Heart left ventricle (tissue), 16 donors: Measurements from ENCODE around the gene LRP10. TPM values are rescaled to one million over a fixed set of nuclear protein-coding genes. Genes with fewer than 3 reads are reported as not detected.

Experiments
- ATAC-seq, 4 donors: fragments of 200-7000 bp; cut with Tn5 transposase; one replicate each; pipeline ENCODE4 v1.9.1; 2020 to 2022; ENCODE audit warnings: moderate library complexity in 4 of 4, mild to moderate bottlenecking in 3 of 4, moderate number of reproducible peaks in 1 of 4
- DNase-seq, 5 donors: peaks; one replicate each; pipeline ENCODE4 v3.0.0-alpha.2; 2020
- H3K27ac ChIP-seq, 12 donors: fragments of 200-600 bp; sonication (generic) in 4 of 12; one replicate each; pipeline versions ENCODE4 v1.5.0 to v1.8.0; 2016 to 2022; ENCODE audit warnings: mild to moderate bottlenecking in 2 of 12
- H3K27me3 ChIP-seq, 9 donors: fragments of 200-600 bp; sonication (generic) in 2 of 9; one replicate each; pipeline versions ENCODE4 v1.5.1 to v1.8.0; 2016 to 2022; ENCODE audit warnings: mild to moderate bottlenecking in 3 of 9
- H3K36me3 ChIP-seq, 9 donors: fragments of 200-600 bp; sonication (generic) in 2 of 9; one replicate each; pipeline versions ENCODE4 v1.5.0 to v1.8.0; 2018 to 2022; ENCODE audit warnings: mild to moderate bottlenecking in 2 of 9
- H3K4me1 ChIP-seq, 12 donors: fragments of 200-600 bp; sonication (generic) in 4 of 12; one replicate each; pipeline versions ENCODE4 v1.5.0 to v1.8.0; 2016 to 2022; ENCODE audit warnings: mild to moderate bottlenecking in 3 of 12
- H3K4me3 ChIP-seq, 12 donors: fragments of 200-600 bp; sonication (generic) in 4 of 12; one replicate each; pipeline versions ENCODE4 v1.5.0 to v1.8.0; 2017 to 2022; ENCODE audit warnings: mild to moderate bottlenecking in 9 of 12, moderate library complexity in 4 of 12
- H3K9me3 ChIP-seq, 12 donors: fragments of 200-600 bp; sonication (generic) in 4 of 12; one replicate each; pipeline versions ENCODE4 v1.5.0 to v1.8.0; 2016 to 2022; ENCODE audit warnings: mild to moderate bottlenecking in 1 of 12
- CTCF ChIP-seq, 12 donors: fragments of 200-600 bp; sonication (generic) in 4 of 12; IDR thresholded peaks; one replicate each; pipeline versions ENCODE4 v1.5.0 to v1.8.0; 2018 to 2022; ENCODE audit warnings: antibody characterized with exemption in 12 of 12, mild to moderate bottlenecking in 5 of 12
- POLR2A ChIP-seq, 2 donors: fragments of 450-650 bp; IDR thresholded peaks; one replicate each; pipeline ENCODE4 v1.6.1; 2017; ENCODE audit warnings: antibody characterized with exemption in 2 of 2, mild to moderate bottlenecking in 2 of 2, moderate library complexity in 2 of 2
- WGBS, 4 donors: extraction: QIAGEN DNeasy Blood & Tissue Kit in 2 of 4; methylation state at CpG; one replicate each; pipeline versions ENCODE4 v1.1.5 to v1.1.7; 2013 to 2018; 5-methylcytosine and 5-hydroxymethylcytosine counted together
- intact Hi-C, 10 donors: fragments of 100-400 bp; cut with DNase I; formaldehyde crosslinking; loops; one replicate each; pipeline versions ENCODE4 v1.11.1 to v1.14.2; 2022
- polyA plus RNA-seq, 2 donors: library from polyadenylated mRNA; stranded (reverse); fragments of 200-250 nt; gene quantifications; one replicate each; pipeline ENCODE4 v1.2.3, GENCODE V29; 2013
- total RNA-seq, 9 donors: library from RNA; depleted of rRNA in 2 of 9; stranded (reverse); fragments of >200 nt in 2 of 9; fragmentation: NEBNext Ultra II Directional in 3 of 9; extraction: Animal tissue kit (Norgen Biotek cat#: 25700) in 3 of 9; gene quantifications; one replicate each; pipeline versions ENCODE4 v1.1.0 to v1.2.4, GENCODE V29; 2016 to 2023
- donor health status: ischemic (EF 13 %, LVEDD 7.1; RV severe dilation, severe dysfunction).
- donor health status: healthy with polysubstance abuse.
- donor health status: DM: no; HTN: yes; CAD: no.
- donor health status: DM: no; HTN: no; CAD: no.
- donor health status: ischemic (EF 25% LVEDD 6.9; RV normal size, moderate dysfunction).
- donor health status: ischemic (EF 25% LVEDD 5.7; RV mildly dilated, moderate dysfunction).
- donor health status: healthy.
- donor health status: DM: yes; HTN: yes; CAD: no.
- donor health status: ischemic (EF 35%, LVEDD 5.7; RV mildly dilated, moderate dysfunction).
- donor health status: nonischemic (EF 11% LVEDD 7.7; RV severe dilation, severe dysfunction).
- donor health status: DM: yes; HTN: yes; CAD: no.
- donor health status: PGD.
- donor health status: ischemic (EF 29% LVEDD 5.4; RV normal size, mild dysfunction).
- donor health status: nonischemic (EF 23%, LVEDD 6.1; RV moderate dilation, normal function).

LRP10 gene
- total and polyA plus RNA-seq, 11 donors, result 11.0 to 128 (median 64.5) TPM

- Histone ChIP-seq H3K4me1 (peaks cover under 1 to 22% (median 11%) of the 10 kb centered on the region in 12 donors), H3K27ac (no peak overlapping the region), H3K36me3 (peaks cover 0 to 69% (median 58%) of the 10 kb centered on the region in 9 donors), H3K9me3 (no peaks in the 10 kb centered on the region), H3K4me3 (no peak overlapping the region), H3K27me3 (no peaks in the 10 kb centered on the region)
- TF ChIP-seq POLR2A (IDR thresholded peaks at IDR 0.05) (no peak), CTCF (IDR thresholded peaks at IDR 0.05) (no peak)
- DNase-seq (no peak), ATAC-seq (no peak)
- 94 to 97% (median 96%) methylated on average over 13 to 20 of the region's 20 CpGs for WGBS, 4 donors
- intact Hi-C loops, result no loop called here
These were observed 4.3 kb downstream of the LRP10 start for GRCh38 chr14:22875748-22876319.

- H3K4me3 ChIP-seq, result no peak overlapping the region
- H3K4me1 ChIP-seq, result peaks cover 0 to 20% (median 10%) of the 10 kb centered on the region in 12 donors
- H3K27me3 ChIP-seq, result no peaks in the 10 kb centered on the region
- WGBS, 4 donors, result 90 to 97% (median 95%) methylated on average over 16 to 22 of the region's 22 CpGs
- DNase-seq (no peak), ATAC-seq (no peak)
- H3K27ac ChIP-seq, result no peak overlapping the region
- peaks cover 0 to 69% (median 58%) of the 10 kb centered on the region in 9 donors for H3K36me3 ChIP-seq
- intact Hi-C loops, result no loop called here
- no peaks in the 10 kb centered on the region for H3K9me3 ChIP-seq
- TF ChIP-seq POLR2A (IDR thresholded peaks at IDR 0.05), result no peak
- no peak for TF ChIP-seq CTCF (IDR thresholded peaks at IDR 0.05)
These were observed 5.5 kb downstream of the LRP10 start for GRCh38 chr14:22877000-22877501.

GRCh38 chr14:22878271-22879246 lies 7.0 kb downstream of the LRP10 start:
- ATAC-seq (no peak), DNase-seq (no peak)
- H3K36me3 ChIP-seq, result peaks cover 0 to 63% (median 53%) of the 10 kb centered on the region in 9 donors
- no peak overlapping the region for H3K4me3 ChIP-seq
- H3K9me3 ChIP-seq, result no peaks in the 10 kb centered on the region
- peaks cover 0 to 20% (median 4%) of the 10 kb centered on the region in 12 donors for H3K4me1 ChIP-seq
- no peak overlapping the region for H3K27ac ChIP-seq
- intact Hi-C loops, result no loop called here
- no peaks in the 10 kb centered on the region for H3K27me3 ChIP-seq
- 78 to 86% (median 82%) methylated on average over 8 of the region's 8 CpGs for WGBS, 4 donors
- TF ChIP-seq POLR2A (IDR thresholded peaks at IDR 0.05), result no peak

- TF ChIP-seq POLR2A (IDR thresholded peaks at IDR 0.05) (no peak), CTCF (IDR thresholded peaks at IDR 0.05) (no peak)
- no peak for ATAC-seq
- Histone ChIP-seq H3K27me3 (no peaks in the 10 kb centered on the region), H3K36me3 (peaks cover 0 to 28% (median 18%) of the 10 kb centered on the region in 9 donors), H3K9me3 (no peaks in the 10 kb centered on the region), H3K4me1 (peaks cover 0 to 19% (median 6%) of the 10 kb centered on the region in 12 donors), H3K4me3 (no peak overlapping the region), H3K27ac (no peak overlapping the region)
- 37 to 40% (median 38%) methylated on average over 7 of the region's 7 CpGs for WGBS, 4 donors
- intact Hi-C loops, result no loop called here
- DNase-seq, result no peak
These were observed 10.5 kb downstream of the LRP10 start for GRCh38 chr14:22882064-22882463.
